Measurements from ENCODE around the gene EPB41L2. TPM values are rescaled to one million over a fixed set of nuclear protein-coding genes. Genes with fewer than 3 reads are reported as not detected.

The EPB41L2 gene
- total RNA-seq, 1 donor from 2014 or later: 136 TPM

DNA sequence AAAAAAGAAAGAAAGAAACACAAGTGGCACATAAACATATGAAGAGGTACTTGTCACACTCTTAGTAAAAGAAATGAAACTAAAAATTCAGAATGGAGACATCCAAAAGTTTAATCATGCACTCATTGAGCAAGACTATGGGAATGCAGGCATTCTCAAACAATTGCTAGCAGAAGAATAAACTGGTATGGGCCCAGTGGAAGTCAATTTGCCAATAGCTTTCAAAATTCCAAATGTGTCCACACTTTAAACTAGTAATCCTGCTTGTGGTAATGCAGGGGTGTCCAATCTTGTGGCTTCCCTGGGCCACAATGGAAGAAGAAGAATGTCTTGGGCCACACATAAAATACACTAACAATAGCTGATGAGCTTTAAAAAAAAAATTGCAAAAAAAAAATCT is 97.4 kb downstream of the EPB41L2 start:
- no peak overlapping the region for H3K9ac ChIP-seq (ENCODE audit: low read length)
- H4K20me1 ChIP-seq (ENCODE audit: insufficient read depth, low read length): peaks cover 6% of the 10 kb centered on the region
- peaks cover 15% of the 10 kb centered on the region for H3K4me1 ChIP-seq (ENCODE audit: insufficient read depth, low read length)
- H3K27ac Mint-ChIP-seq (ENCODE audit: unreplicated experiment): no peak overlapping the region
- H3K9me3 Mint-ChIP-seq (ENCODE audit: unreplicated experiment): peaks cover 2% of the 10 kb centered on the region
- no peak overlapping the region for H3K27ac ChIP-seq (ENCODE audit: low read depth, low read length)
- no peak overlapping the region for H2AFZ ChIP-seq (ENCODE audit: low read depth, low read length)
- H3K27me3 Mint-ChIP-seq (ENCODE audit: low read depth, unreplicated experiment): no peaks in the 10 kb centered on the region
- H3K4me3 Mint-ChIP-seq (ENCODE audit: unreplicated experiment): no peak overlapping the region
- TF ChIP-seq, protein P1, sequence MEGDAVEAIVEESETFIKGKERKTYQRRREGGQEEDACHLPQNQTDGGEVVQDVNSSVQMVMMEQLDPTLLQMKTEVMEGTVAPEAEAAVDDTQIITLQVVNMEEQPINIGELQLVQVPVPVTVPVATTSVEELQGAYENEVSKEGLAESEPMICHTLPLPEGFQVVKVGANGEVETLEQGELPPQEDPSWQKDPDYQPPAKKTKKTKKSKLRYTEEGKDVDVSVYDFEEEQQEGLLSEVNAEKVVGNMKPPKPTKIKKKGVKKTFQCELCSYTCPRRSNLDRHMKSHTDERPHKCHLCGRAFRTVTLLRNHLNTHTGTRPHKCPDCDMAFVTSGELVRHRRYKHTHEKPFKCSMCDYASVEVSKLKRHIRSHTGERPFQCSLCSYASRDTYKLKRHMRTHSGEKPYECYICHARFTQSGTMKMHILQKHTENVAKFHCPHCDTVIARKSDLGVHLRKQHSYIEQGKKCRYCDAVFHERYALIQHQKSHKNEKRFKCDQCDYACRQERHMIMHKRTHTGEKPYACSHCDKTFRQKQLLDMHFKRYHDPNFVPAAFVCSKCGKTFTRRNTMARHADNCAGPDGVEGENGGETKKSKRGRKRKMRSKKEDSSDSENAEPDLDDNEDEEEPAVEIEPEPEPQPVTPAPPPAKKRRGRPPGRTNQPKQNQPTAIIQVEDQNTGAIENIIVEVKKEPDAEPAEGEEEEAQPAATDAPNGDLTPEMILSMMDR (IDR thresholded peaks at IDR 0.05; ENCODE audit: insufficient read depth, low read depth, low read length): no peak
- TF ChIP-seq EZH2 (IDR thresholded peaks at IDR 0.05; ENCODE audit: insufficient read depth, low read length): no peak
- no peaks in the 10 kb centered on the region for H3K36me3 ChIP-seq (ENCODE audit: insufficient read depth, low read length)
- FAIRE-seq (peak; percentile 13), DNase-seq (ENCODE audit: low read depth) (peak; percentile 65)
- no peaks in the 10 kb centered on the region for H3K9me3 ChIP-seq (ENCODE audit: insufficient read depth, low read depth, low read length)
- no peaks in the 10 kb centered on the region for H3K27me3 ChIP-seq (ENCODE audit: insufficient read depth, low read length)
- H3K36me3 Mint-ChIP-seq (ENCODE audit: low read depth, unreplicated experiment): no peaks in the 10 kb centered on the region
- no peak overlapping the region for H3K4me2 ChIP-seq (ENCODE audit: low read length)
- peaks cover 63% of the 10 kb centered on the region for H3K79me2 ChIP-seq (ENCODE audit: insufficient read depth, low read length)
- peaks cover 47% of the 10 kb centered on the region for H3K4me1 Mint-ChIP-seq (ENCODE audit: low read depth, unreplicated experiment)
- H3K4me3 ChIP-seq (ENCODE audit: insufficient read depth, low read depth, low read length): no peak overlapping the region

DNA sequence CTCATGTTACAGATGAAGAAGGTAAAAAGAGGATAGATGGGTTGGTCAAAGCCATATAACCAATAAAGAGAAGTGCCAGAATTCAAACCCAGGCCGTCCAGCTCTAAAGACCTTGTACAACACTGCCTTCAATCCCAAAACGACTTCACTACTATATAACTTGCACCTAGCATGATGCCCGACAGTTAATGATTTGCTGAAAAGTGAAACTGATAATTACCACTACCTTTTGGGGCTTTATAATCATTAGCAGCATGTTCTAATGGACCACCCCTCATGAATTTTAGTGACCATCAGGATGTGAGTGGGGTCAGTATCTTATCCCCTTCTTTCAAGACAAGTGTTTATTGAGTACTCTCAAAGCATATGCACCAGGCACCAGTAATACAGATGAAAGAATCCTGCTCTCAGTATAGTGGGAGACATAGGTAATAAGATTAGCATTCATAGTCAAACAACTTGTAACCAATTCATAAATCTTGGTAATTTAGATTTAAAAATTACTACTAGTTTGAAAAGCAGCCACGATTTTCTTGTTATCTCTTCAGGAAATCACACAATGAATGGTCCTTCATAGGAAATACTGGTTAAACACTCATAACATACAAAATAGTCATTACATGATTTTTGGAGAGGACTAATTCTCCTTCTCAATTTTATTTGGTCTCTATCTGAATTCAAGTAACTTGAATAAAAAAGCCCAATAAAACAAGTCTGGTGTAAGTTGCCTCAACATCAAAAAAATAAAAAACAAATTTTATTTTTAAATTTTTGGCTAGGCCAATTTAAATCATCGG is 98.0 kb downstream of the EPB41L2 start:
- Histone ChIP-seq H3K4me1 (ENCODE audit: insufficient read depth, low read length) (peaks cover 15% of the 10 kb centered on the region), H3K79me2 (ENCODE audit: insufficient read depth, low read length) (peaks cover 66% of the 10 kb centered on the region), H3K27ac (ENCODE audit: low read depth, low read length) (no peak overlapping the region), H3K9me3 (ENCODE audit: insufficient read depth, low read depth, low read length) (no peaks in the 10 kb centered on the region), H3K9ac (ENCODE audit: low read length) (no peak overlapping the region), H3K27me3 (ENCODE audit: insufficient read depth, low read length) (no peaks in the 10 kb centered on the region), H4K20me1 (ENCODE audit: insufficient read depth, low read length) (peaks cover 6% of the 10 kb centered on the region), H2AFZ (ENCODE audit: low read depth, low read length) (no peak overlapping the region), H3K4me2 (ENCODE audit: low read length) (no peak overlapping the region), H3K36me3 (ENCODE audit: insufficient read depth, low read length) (no peaks in the 10 kb centered on the region), H3K4me3 (ENCODE audit: insufficient read depth, low read depth, low read length) (no peak overlapping the region)
- TF ChIP-seq EZH2 (IDR thresholded peaks at IDR 0.05; ENCODE audit: insufficient read depth, low read length): no peak
- TF ChIP-seq, protein P1 (IDR thresholded peaks at IDR 0.05; ENCODE audit: insufficient read depth, low read depth, low read length): no peak
- H3K4me3 Mint-ChIP-seq (ENCODE audit: unreplicated experiment): no peak overlapping the region
- H3K27me3 Mint-ChIP-seq (ENCODE audit: low read depth, unreplicated experiment): no peaks in the 10 kb centered on the region
- H3K36me3 Mint-ChIP-seq (ENCODE audit: low read depth, unreplicated experiment): no peaks in the 10 kb centered on the region
- DNase-seq (ENCODE audit: low read depth) (no peak), FAIRE-seq (no peak)
- H3K27ac Mint-ChIP-seq (ENCODE audit: unreplicated experiment): no peak overlapping the region
- H3K9me3 Mint-ChIP-seq (ENCODE audit: unreplicated experiment): peaks cover 2% of the 10 kb centered on the region
- peaks cover 41% of the 10 kb centered on the region for H3K4me1 Mint-ChIP-seq (ENCODE audit: low read depth, unreplicated experiment)

DNA sequence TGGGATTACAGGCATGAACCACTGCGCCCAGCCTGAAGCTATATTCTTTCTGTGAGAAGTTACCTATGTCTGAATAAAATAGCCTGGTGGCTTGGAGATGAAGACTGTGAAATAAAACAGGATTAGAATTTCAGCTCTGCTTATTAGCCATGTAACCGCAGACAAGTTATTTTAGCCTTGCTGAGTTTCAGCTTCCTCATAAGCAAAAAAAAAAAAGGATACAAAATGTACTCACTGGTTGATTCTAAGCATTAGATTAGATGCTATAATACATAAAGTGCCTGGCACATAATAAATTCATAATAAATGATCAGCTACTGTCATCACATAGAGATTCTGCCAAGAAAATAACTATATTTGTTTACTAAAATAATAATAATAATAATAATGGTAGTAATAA is 98.8 kb downstream of the EPB41L2 start:
- no peaks in the 10 kb centered on the region for H3K9me3 ChIP-seq (ENCODE audit: insufficient read depth, low read depth, low read length)
- H3K79me2 ChIP-seq (ENCODE audit: insufficient read depth, low read length): peaks cover 59% of the 10 kb centered on the region
- Mint-ChIP-seq H3K9me3 (ENCODE audit: unreplicated experiment) (peaks cover 2% of the 10 kb centered on the region), H3K27ac (ENCODE audit: unreplicated experiment) (no peak overlapping the region), H3K4me3 (ENCODE audit: unreplicated experiment) (no peak overlapping the region), H3K27me3 (ENCODE audit: low read depth, unreplicated experiment) (no peaks in the 10 kb centered on the region), H3K4me1 (ENCODE audit: low read depth, unreplicated experiment) (peaks cover 39% of the 10 kb centered on the region), H3K36me3 (ENCODE audit: low read depth, unreplicated experiment) (no peaks in the 10 kb centered on the region)
- H3K36me3 ChIP-seq (ENCODE audit: insufficient read depth, low read length): no peaks in the 10 kb centered on the region
- H3K27me3 ChIP-seq (ENCODE audit: insufficient read depth, low read length): no peaks in the 10 kb centered on the region
- H3K27ac ChIP-seq (ENCODE audit: low read depth, low read length): no peak overlapping the region
- no peak overlapping the region for H3K4me3 ChIP-seq (ENCODE audit: insufficient read depth, low read depth, low read length)
- H2AFZ ChIP-seq (ENCODE audit: low read depth, low read length): no peak overlapping the region
- FAIRE-seq (no peak), DNase-seq (ENCODE audit: low read depth) (no peak)
- peaks cover 15% of the 10 kb centered on the region for H3K4me1 ChIP-seq (ENCODE audit: insufficient read depth, low read length)
- no peak for TF ChIP-seq EZH2 (IDR thresholded peaks at IDR 0.05; ENCODE audit: insufficient read depth, low read length)
- TF ChIP-seq, protein P1 (IDR thresholded peaks at IDR 0.05; ENCODE audit: insufficient read depth, low read depth, low read length): no peak
- no peak overlapping the region for H3K4me2 ChIP-seq (ENCODE audit: low read length)
- no peak overlapping the region for H3K9ac ChIP-seq (ENCODE audit: low read length)
- H4K20me1 ChIP-seq (ENCODE audit: insufficient read depth, low read length): peaks cover 6% of the 10 kb centered on the region
